ENCODE results near the gene NCF4.

The NCF4 gene

DNA sequence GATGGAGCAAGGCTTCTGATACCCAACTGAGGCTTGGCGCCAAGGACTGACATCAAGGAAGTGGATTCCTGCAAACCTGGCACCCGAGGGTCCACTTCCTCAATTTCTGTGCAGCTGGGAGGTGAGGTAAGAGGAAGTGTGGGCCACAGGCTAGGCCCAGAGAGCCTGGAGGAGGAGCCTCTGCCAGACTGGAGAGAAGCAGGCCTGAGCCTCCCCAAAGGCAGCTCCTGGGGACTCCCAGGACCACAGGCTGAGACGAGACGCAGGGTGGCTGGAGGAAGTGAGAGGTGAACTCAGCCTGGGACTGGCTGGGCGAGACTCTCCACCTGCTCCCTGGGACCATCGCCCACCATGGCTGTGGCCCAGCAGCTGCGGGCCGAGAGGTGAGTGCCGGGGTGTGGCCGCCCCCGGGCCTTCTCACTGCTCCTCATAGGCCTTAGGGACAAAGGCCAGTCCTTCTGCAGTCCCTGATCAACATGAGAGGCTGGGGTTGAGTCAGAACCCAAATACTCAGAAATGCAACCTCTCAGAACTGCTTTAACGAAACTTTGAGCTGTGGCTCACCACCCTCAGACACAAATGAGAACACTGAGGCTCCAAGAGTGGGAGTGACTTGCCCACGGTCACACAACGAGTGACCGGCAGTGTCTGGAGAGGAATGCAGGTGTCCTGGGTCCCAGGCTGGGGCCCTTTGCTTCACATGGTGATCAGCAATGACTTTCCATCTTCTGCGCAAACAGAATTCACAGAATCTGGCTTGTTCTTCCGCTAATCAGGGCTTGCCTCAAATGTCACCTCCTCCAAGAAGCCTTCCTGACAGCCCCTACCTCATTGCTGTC, at the start of gene NCF4:
Gene NCF4, plus strand, starts transcription at position 186 of the 839 bp plus-strand sequence. Its CDS starts 166 bp downstream, at position 352.
- no peak within 1 kb of the TSS for H3K4me3 ChIP-seq (ENCODE audit: low read length)
- DNase-seq (ENCODE audit: low read depth), result no peak
- TF ChIP-seq, protein P1, sequence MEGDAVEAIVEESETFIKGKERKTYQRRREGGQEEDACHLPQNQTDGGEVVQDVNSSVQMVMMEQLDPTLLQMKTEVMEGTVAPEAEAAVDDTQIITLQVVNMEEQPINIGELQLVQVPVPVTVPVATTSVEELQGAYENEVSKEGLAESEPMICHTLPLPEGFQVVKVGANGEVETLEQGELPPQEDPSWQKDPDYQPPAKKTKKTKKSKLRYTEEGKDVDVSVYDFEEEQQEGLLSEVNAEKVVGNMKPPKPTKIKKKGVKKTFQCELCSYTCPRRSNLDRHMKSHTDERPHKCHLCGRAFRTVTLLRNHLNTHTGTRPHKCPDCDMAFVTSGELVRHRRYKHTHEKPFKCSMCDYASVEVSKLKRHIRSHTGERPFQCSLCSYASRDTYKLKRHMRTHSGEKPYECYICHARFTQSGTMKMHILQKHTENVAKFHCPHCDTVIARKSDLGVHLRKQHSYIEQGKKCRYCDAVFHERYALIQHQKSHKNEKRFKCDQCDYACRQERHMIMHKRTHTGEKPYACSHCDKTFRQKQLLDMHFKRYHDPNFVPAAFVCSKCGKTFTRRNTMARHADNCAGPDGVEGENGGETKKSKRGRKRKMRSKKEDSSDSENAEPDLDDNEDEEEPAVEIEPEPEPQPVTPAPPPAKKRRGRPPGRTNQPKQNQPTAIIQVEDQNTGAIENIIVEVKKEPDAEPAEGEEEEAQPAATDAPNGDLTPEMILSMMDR (conservative IDR thresholded peaks at IDR 0.05; ENCODE audit: low read depth, low read length), result no peak

DNA sequence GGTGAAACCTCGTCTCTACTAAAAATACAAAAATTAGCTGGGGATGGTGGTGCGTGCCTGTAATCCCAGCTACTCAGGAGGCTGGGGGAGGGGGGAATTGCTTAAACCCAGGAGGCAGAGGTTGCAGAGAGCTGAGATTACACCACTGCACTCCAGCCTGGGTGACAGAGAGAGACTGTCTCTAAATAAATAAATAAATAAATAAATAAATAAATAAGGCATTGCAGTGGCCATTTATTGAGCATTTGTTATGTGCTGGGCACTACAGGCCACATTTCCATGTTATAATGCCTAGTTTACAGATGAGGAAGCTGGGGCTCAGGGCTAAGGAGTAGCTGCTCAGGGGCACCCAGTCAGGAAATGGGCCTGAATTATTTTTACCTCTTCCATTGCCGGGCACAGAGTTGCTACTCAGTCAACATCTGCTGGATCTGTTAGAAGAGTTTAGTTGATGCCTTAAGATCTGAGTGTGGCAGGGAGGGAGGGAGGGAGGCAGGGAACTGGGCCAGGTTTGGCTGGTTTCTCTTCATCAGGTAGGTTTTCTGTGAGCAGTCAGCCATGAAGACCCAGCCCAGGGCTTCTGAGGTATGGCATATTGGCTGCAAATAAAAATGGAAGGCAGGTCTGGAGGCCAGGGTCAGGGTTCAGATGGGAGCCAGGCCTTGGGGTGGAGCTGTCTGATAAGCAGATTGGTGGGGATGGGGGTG, 49.6 kb upstream of the NCF4 start:
- TF ChIP-seq, protein P1 (conservative IDR thresholded peaks at IDR 0.05; ENCODE audit: low read depth, low read length), result no peak
- no peak for DNase-seq (ENCODE audit: low read depth)

DNA sequence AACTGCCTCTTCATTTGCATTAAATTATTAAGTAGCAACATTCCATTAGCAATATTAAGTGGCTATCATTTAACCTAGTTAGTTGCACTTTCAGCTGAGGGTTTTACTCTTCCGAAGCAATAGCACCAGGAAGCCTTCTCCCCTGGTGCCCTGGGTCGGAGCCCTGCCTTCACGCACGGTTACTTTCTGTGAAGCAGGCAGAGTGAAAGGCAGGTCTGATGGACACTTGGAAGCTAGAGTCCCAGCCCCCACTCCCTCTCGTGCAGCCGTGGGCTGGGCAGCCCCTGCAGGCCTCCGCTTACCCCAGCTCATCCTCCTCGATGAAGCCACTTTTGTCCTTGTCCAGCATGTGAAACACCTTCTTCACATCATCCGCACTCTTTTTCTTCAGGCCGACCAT, 46.0 kb upstream of the NCF4 start:
- no peak for DNase-seq (ENCODE audit: low read depth)
- TF ChIP-seq, protein P1 (conservative IDR thresholded peaks at IDR 0.05; ENCODE audit: low read depth, low read length), result no peak
- no peak overlapping the region for H3K4me3 ChIP-seq (ENCODE audit: low read length)

More for the DNA sequence above, 49.6 kb upstream of the NCF4 start:
- no peak overlapping the region for H3K4me3 ChIP-seq (ENCODE audit: low read length)

DNA sequence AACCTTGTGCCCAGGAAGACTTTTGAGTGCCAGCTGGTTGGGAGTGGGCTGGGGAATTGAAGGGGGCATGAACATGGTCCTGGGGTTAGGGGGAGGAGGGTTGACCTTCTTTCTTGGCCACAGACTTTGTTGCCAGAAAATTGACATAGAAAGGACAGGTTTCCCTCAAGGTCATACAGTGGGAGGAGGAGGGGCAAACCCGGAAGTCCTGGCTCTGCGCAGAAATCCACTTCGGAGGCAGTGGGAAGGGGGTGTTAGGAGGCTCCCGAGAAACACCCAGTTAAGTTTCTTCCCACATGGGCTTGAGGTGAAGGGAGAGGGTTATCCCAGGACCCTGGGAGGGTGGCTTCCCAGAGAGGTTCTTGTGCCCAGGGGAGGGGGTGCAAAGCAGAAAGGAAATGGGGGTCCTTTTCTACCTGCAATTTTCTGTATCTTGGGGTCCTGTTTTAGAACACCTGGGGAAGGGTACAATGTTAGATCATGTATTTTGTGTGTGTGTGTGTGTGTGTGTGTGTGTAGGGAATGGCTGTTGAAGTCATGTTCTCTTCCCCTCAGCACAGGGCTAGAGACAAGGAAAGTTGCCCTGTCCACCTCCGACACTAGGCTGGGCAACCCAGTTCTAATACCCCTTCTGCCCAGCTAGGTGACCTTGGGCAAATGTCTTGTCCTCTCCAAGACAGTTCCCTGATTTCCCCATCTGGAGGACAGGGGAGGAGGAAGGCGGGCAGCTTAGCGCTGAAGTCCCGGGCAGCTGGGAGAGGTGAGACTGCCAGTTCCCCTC, 45.1 kb upstream of the NCF4 start:
- DNase-seq (ENCODE audit: low read depth), result no peak
- H3K4me3 ChIP-seq (ENCODE audit: low read length), result no peak overlapping the region
- TF ChIP-seq, protein P1 (conservative IDR thresholded peaks at IDR 0.05; ENCODE audit: low read depth, low read length), result no peak

DNA sequence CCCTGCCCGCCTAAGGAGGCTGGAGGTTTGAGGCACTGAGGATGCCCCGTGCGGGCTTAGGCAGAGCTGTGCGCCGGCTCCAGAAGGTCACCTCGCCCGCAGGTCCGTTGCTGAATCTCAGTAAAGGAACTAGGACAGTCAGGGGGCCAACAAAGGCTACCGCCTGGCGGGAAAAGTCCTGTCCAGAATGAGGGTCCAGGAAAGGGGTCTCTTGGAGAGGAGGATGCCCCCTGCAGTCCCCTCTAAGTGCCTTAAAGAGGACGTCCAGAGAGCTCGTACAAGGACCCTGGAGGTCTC, 44.5 kb upstream of the NCF4 start:
- no peak overlapping the region for H3K4me3 ChIP-seq (ENCODE audit: low read length)
- TF ChIP-seq, protein P1 (conservative IDR thresholded peaks at IDR 0.05; ENCODE audit: low read depth, low read length), result no peak
- DNase-seq (ENCODE audit: low read depth), result no peak

DNA sequence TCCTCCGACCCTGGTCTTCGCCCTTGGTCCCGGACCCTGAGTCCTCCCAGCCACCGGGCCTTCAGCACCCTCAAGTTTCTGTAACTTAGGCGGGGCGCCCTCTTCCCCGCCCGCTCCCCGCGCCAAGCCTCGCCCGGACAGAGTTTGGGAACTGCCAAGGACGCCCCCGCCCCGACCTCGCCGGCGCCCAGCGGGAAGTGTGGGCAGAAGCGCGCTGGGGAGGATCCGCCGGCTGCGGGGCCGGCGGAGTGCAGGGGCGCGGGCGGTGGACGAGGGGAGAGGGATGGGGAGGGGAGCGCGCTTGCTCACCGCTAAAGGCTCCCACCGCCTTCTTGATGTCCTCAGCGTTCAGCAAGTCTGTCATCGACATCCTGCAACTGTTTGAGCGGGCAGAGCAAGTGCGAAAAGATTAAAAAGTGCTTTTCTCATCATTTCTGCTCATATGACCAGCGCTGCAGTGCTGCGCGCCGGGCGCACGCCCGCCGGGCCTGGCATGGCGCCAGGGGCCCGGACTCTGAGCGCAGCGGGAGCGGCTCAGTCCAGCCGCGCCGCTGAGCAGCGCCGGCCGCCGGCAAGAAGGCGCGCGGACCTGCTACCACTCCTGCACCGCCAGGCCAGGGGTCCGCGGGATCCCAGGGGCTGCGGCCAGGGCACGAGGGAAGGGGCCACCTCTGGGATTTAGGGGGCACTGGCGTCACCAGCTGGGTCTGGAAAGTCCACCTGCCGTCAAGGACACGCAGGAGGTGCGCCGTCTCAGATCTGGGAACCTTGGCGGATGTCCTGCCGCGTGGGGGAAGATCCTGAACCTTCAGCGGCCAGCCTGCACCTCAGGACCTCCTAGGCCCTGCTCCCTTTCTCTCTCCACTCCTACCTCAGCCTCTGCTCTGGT, 43.9 kb upstream of the NCF4 start, which contains the start of gene PVALB:
Gene PVALB, minus strand, starts transcription at position 400 of the 889 bp plus-strand sequence. Its CDS starts 30 bp downstream, at position 370.
- DNase-seq (ENCODE audit: low read depth), result no peak
- no peak within 1 kb of the TSS for H3K4me3 ChIP-seq (ENCODE audit: low read length)
- TF ChIP-seq, protein P1 (conservative IDR thresholded peaks at IDR 0.05; ENCODE audit: low read depth, low read length), result no peak
